A549 (cell line): ENCODE measurements around the gene SORBS1. TPM values are rescaled to one million over a fixed set of nuclear protein-coding genes. Genes with fewer than 3 reads are reported as not detected.

ENCODE experiments used
- ATAC-seq, 2 experiments: fragments of 200-7000 bp in 1 of 2; fragments of >200 bp in 1 of 2; cut with Nextera tagmentation in 1 of 2; cut with Tn5 transposase in 1 of 2; 3 replicates each; pipeline versions ENCODE4 v1.8.0 to v1.9.1; 2018 to 2020; ENCODE audit warnings: mild to moderate bottlenecking in 1 of 2, moderate library complexity in 1 of 2
- CTCF ChIA-PET: fragments of 300-600 bp; sonication (Branson Sonifier 250); formaldehyde crosslinking; extraction: SDS; loops from one replicate; lab custom pipeline; 2021; ENCODE audit warnings: antibody characterized with exemption, inconsistent platforms; lab: Yijun Ruan, JAX
- POLR2A ChIA-PET: fragments of 350-600 bp; formaldehyde crosslinking; extraction: SDS; loops from one replicate; lab custom pipeline; 2021; ENCODE audit warnings: antibody characterized with exemption, inconsistent platforms; lab: Yijun Ruan, JAX
- DNase-seq, 2 experiments: peaks; one replicate each; pipeline versions ENCODE4 v3.0.0 to v3.0.0-alpha.2; 2011 to 2016; ENCODE audit warnings: low read depth in 1 of 2, low spot score in 1 of 2
- FAIRE-seq: peaks from 2 replicates; lab custom pipeline; 2011; peaks lifted over from hg19 to GRCh38; lab: Jason Lieb, UNC
- H3K27ac ChIP-seq, 2 experiments: fragments of >200 bp; sonication (Bioruptor Twin); formaldehyde crosslinking; 3 replicates each; pipeline ENCODE4 v1.5.1; 2016 to 2017
- H3K4me1 ChIP-seq: fragments of >200 bp; sonication (Bioruptor Twin); formaldehyde crosslinking; 3 replicates; pipeline ENCODE4 v1.6.1; 2016
- H3K4me2 ChIP-seq: fragments of >200 bp; sonication (Bioruptor Twin); formaldehyde crosslinking; 3 replicates; pipeline ENCODE4 v1.6.1; 2016
- H3K4me3 ChIP-seq: fragments of >200 bp; sonication (Bioruptor Twin); formaldehyde crosslinking; 3 replicates; pipeline ENCODE4 v1.5.1; 2016
- H3K9me3 ChIP-seq: fragments of >200 bp; sonication (Bioruptor Twin); formaldehyde crosslinking; 3 replicates; pipeline ENCODE4 v1.6.1; 2016
- BCL3 ChIP-seq: fragments of >200 bp; sonication (Bioruptor Twin); formaldehyde crosslinking; IDR thresholded peaks from 3 replicates; pipeline ENCODE4 v1.6.1; 2016
- CEBPB ChIP-seq, 2 experiments: fragments of >200 bp in 1 of 2; sonication (Bioruptor Twin) in 1 of 2; formaldehyde crosslinking in 1 of 2; IDR thresholded peaks; 2 replicates each; pipeline ENCODE4 v1.6.1; 2012 to 2016
- CHD2 ChIP-seq: fragments of 150-350 bp; IDR thresholded peaks from 2 replicates; pipeline ENCODE4 v1.6.1; 2014; ENCODE audit warnings: low read length; ENCODE audit not compliant: partially characterized antibody
- CHD4 ChIP-seq: fragments of 200-600 bp; sonication (generic); IDR thresholded peaks from 2 replicates; pipeline ENCODE4 v1.6.1; 2016; ENCODE audit warnings: antibody characterized with exemption, mild to moderate bottlenecking, borderline replicate concordance
- E2F6 ChIP-seq: IDR thresholded peaks from 2 replicates; pipeline ENCODE4 v1.6.1; 2012; ENCODE audit warnings: low read depth, borderline replicate concordance
- HES2 ChIP-seq: fragments of >200 bp; sonication (Bioruptor Twin); formaldehyde crosslinking; IDR thresholded peaks from 2 replicates; pipeline ENCODE4 v1.6.1; 2016
- HEYL ChIP-seq: fragments of 250-450 bp; sonication (Bioruptor Pico); IDR thresholded peaks from 2 replicates; pipeline ENCODE4 v1.8.0; 2021; ENCODE audit warnings: mild to moderate bottlenecking, moderate library complexity
- HMGXB4 ChIP-seq: fragments of 250-450 bp; sonication (Bioruptor Pico); IDR thresholded peaks from 2 replicates; pipeline ENCODE4 v1.5.0; 2021; ENCODE audit warnings: mild to moderate bottlenecking, moderate library complexity, borderline replicate concordance
- HOXB5 ChIP-seq: fragments of 250-450 bp; sonication (Bioruptor Pico); IDR thresholded peaks from 2 replicates; pipeline ENCODE4 v1.5.0; 2020; ENCODE audit warnings: mild to moderate bottlenecking, moderate library complexity
- JUNB ChIP-seq: fragments of >200 bp; sonication (Bioruptor Twin); formaldehyde crosslinking; IDR thresholded peaks from 2 replicates; pipeline ENCODE4 v1.6.1; 2016
- KDM1A ChIP-seq: fragments of 200-600 bp; sonication (generic); IDR thresholded peaks from 2 replicates; pipeline ENCODE4 v1.6.1; 2016; ENCODE audit warnings: low read depth, mild to moderate bottlenecking
- KDM5A ChIP-seq: fragments of 200-600 bp; sonication (generic); IDR thresholded peaks from 2 replicates; pipeline ENCODE4 v1.6.1; 2016; ENCODE audit warnings: antibody characterized with exemption, mild to moderate bottlenecking
- MAFK ChIP-seq: fragments of 450-650 bp; IDR thresholded peaks from 2 replicates; pipeline ENCODE4 v1.6.1; 2014; ENCODE audit not compliant: partially characterized antibody
- NFE2L2 ChIP-seq: fragments of 150-350 bp; conservative IDR thresholded peaks from 2 replicates; pipeline ENCODE4 v1.6.1; 2014; ENCODE audit warnings: low read length
- NR3C1 ChIP-seq: fragments of >200 bp; sonication (Bioruptor Twin); formaldehyde crosslinking; IDR thresholded peaks from 3 replicates; pipeline ENCODE4 v1.6.1; 2017
- PBX3 ChIP-seq: IDR thresholded peaks from 2 replicates; pipeline ENCODE4 v1.6.1; 2012
- POLR2A ChIP-seq: IDR thresholded peaks from 2 replicates; pipeline ENCODE4 v1.6.1; 2012; ENCODE audit warnings: mild to moderate bottlenecking, low read length
- RAD21 ChIP-seq, 2 experiments: fragments of >200 bp in 1 of 2; sonication (Bioruptor Twin) in 1 of 2; formaldehyde crosslinking in 1 of 2; IDR thresholded peaks in 1 of 2; conservative IDR thresholded peaks in 1 of 2; 2 replicates in 1 of 2; 3 replicates in 1 of 2; pipeline ENCODE4 v1.6.1; 2012 to 2018; ENCODE audit warnings: inconsistent platforms in 1 of 2
- REST ChIP-seq: fragments of 200-600 bp; sonication (generic); IDR thresholded peaks from 2 replicates; pipeline ENCODE4 v1.6.1; 2016; ENCODE audit warnings: antibody characterized with exemption, mild to moderate bottlenecking, moderate library complexity
- RFX5 ChIP-seq: fragments of 450-650 bp; IDR thresholded peaks from 2 replicates; pipeline ENCODE4 v1.7.1; 2014; ENCODE audit warnings: antibody characterized with exemption, mild to moderate bottlenecking, moderate library complexity
- TP53 ChIP-seq: fragments of 250-450 bp; sonication (Bioruptor Pico); IDR thresholded peaks from 2 replicates; pipeline ENCODE4 v1.5.0; 2021; ENCODE audit warnings: mild to moderate bottlenecking, moderate library complexity
- ZFP36 ChIP-seq: fragments of 450-650 bp; IDR thresholded peaks from 2 replicates; pipeline ENCODE4 v1.6.1; 2014; ENCODE audit warnings: borderline replicate concordance; ENCODE audit not compliant: partially characterized antibody
- WGBS: methylation state at CpG from one replicate; pipeline ENCODE4 v1.1.6; 2017; ENCODE audit errors: missing lambda C conversion rate; 5-methylcytosine and 5-hydroxymethylcytosine counted together
- polyA plus RNA-seq, 4 experiments: library from polyadenylated mRNA; depleted of rRNA in 3 of 4; stranded (reverse); fragments of >200 nt; fragmentation: RNase III in 1 of 4; extraction: RNeasy Plus Mini Kit Qiagen cat#74134 plus additional on column Dnase treatment in 1 of 4; gene quantifications; 2 replicates in 3 of 4; 3 replicates in 1 of 4; pipeline ENCODE4 v1.2.3, GENCODE V29; 2011 to 2017

The SORBS1 gene
- polyA plus RNA-seq, 2 of the 4 experiments (the other 2 are of a cell fraction): 0.39 to 0.80 TPM

- H3K9me3 ChIP-seq: no peaks in the 10 kb centered on the region
- FAIRE-seq: no peak
- no peaks in the 10 kb centered on the region for H3K4me1 ChIP-seq
- POLR2A ChIA-PET: no interaction called here
- no peak for DNase-seq
- no peak overlapping the region for H3K27ac ChIP-seq
- CTCF ChIA-PET: interaction anchor here (0.6 to 2.5 kb wide), 4 partner anchors 10 to 120 kb away, joined by 3 to 9 read pairs (median 4); no protein-coding TSS in a partner anchor
- 78% methylated on average over 11 of the region's 11 CpGs for WGBS
- no peak for TF ChIP-seq CHD4
- TF ChIP-seq CEBPB (IDR thresholded peaks at IDR 0.05): no peak
- TF ChIP-seq TP53 (CRISPR knock-in tag): no peak
- TF ChIP-seq, all 56 proteins: peak for 0
- ATAC-seq: no peak
- Histone ChIP-seq H3K4me2 (no peak overlapping the region), H3K4me3 (no peak overlapping the region)
These were observed 80.9 kb downstream of the SORBS1 start for GRCh38 chr10:95480102-95480900.

GRCh38 chr10:95478935-95479334 is 82.2 kb downstream of the SORBS1 start:
- H3K4me3 ChIP-seq: no peak overlapping the region
- FAIRE-seq (no peak), DNase-seq (no peak), ATAC-seq (no peak)
- H3K9me3 ChIP-seq: no peaks in the 10 kb centered on the region
- WGBS: 59% methylated on average over 3 of the region's 3 CpGs
- POLR2A ChIA-PET: no interaction called here
- TF ChIP-seq KDM1A (no peak), POLR2A (no peak), ZFP36 (no peak), HOXB5 (no peak), REST (no peak), BCL3 (no peak)
- no peaks in the 10 kb centered on the region for H3K4me1 ChIP-seq
- no peak overlapping the region for H3K4me2 ChIP-seq
- H3K27ac ChIP-seq: no peak overlapping the region
- CTCF ChIA-PET: interaction anchor here (1.0 to 3.6 kb wide), 4 partner anchors 9 to 122 kb away, joined by 3 to 13 read pairs (median 6); no protein-coding TSS in a partner anchor

GRCh38 chr10:95478185-95478584 is 83.0 kb downstream of the SORBS1 start:
- Histone ChIP-seq H3K9me3 (no peaks in the 10 kb centered on the region), H3K4me1 (no peaks in the 10 kb centered on the region), H3K27ac (no peak overlapping the region), H3K4me2 (no peak overlapping the region), H3K4me3 (no peak overlapping the region)
- CTCF ChIA-PET: interaction anchor here (1.0 to 3.6 kb wide), 7 partner anchors 8 to 122 kb away, joined by 3 to 13 read pairs (median 4); partner anchors contain the start of gene SORBS1
- POLR2A ChIA-PET: no interaction called here
- ATAC-seq (no peak), FAIRE-seq (no peak), DNase-seq (no peak)
- 14% methylated on average over 1 of the region's 1 CpG for WGBS
- no peak for TF ChIP-seq CHD2
- no peak for TF ChIP-seq E2F6
- TF ChIP-seq POLR2A: no peak
- TF ChIP-seq MAFK: no peak
- TF ChIP-seq PBX3: no peak
- no peak for TF ChIP-seq HEYL (CRISPR knock-in tag)
- TF ChIP-seq RAD21 (conservative IDR thresholded peaks at IDR 0.05 in 1 of 2, IDR thresholded peaks at IDR 0.05 in 1 of 2): no peak
- TF ChIP-seq JUNB: no peak
- no peak for TF ChIP-seq HES2
- no peak for TF ChIP-seq HMGXB4 (CRISPR knock-in tag)
- no peak for TF ChIP-seq NFE2L2
- no peak for TF ChIP-seq BCL3
- TF ChIP-seq RFX5: no peak
- no peak for TF ChIP-seq NR3C1
- no peak for TF ChIP-seq KDM5A
